WI38 (cell line): Measurements from ENCODE around the gene ZNF74.

ENCODE experiments used
- H3K4me3 ChIP-seq: 2 replicates; pipeline ENCODE4 v1.5.1; 2011; ENCODE audit warnings: low read depth, mild to moderate bottlenecking, control low read depth, low read length
- CTCF ChIP-seq: IDR thresholded peaks from 2 replicates; pipeline ENCODE4 v1.5.1; 2012; ENCODE audit warnings: low read depth, mild to moderate bottlenecking, control low read depth, low read length

ZNF74 gene

GRCh38 chr22:20435436-20436306 is 41.7 kb downstream of the ZNF74 start:
- peak overlapping the region; percentile 84 for H3K4me3 ChIP-seq
- TF ChIP-seq CTCF: no peak

- peak overlapping the region; percentile 84 for H3K4me3 ChIP-seq
- no peak for TF ChIP-seq CTCF
Observed at GRCh38 chr22:20436307-20436767, 42.4 kb downstream of the ZNF74 start.

GRCh38 chr22:20436768-20437612 is 43.0 kb downstream of the ZNF74 start:
- no peak for TF ChIP-seq CTCF

GRCh38 chr22:20437613-20438426 is 43.9 kb downstream of the ZNF74 start, which contains the start of gene SCARF2:
TSS of gene SCARF2 (minus strand) at chr22:20437825. CDS start at chr22:20437754, 71 bp downstream.
- H3K4me3 ChIP-seq: peak within 1 kb of the TSS; percentile 84
- no peak for TF ChIP-seq CTCF

More at GRCh38 chr22:20436768-20437612, 43.0 kb downstream of the ZNF74 start:
- H3K4me3 ChIP-seq: peak overlapping the region; percentile 84

- H3K4me3 ChIP-seq: peak overlapping the region; percentile 84
- TF ChIP-seq CTCF: no peak
Observed at GRCh38 chr22:20438427-20438677, 44.4 kb downstream of the ZNF74 start.

GRCh38 chr22:20438678-20439492 is 44.9 kb downstream of the ZNF74 start:
- H3K4me3 ChIP-seq: peak overlapping the region; percentile 84
- peak; percentile 33; the same call in 1 of the 2 replicates for TF ChIP-seq CTCF
